MM.1S (cell line): ENCODE measurements around the gene AK9.

ENCODE experiments used
- DNase-seq: peaks from one replicate; pipeline ENCODE4 v3.0.0-alpha.2; 2015
- H2AFZ ChIP-seq: fragments of 300-600 bp; sonication (generic); 2 replicates; pipeline ENCODE4 v1.6.0; 2016; ENCODE audit warnings: antibody characterized with exemption, low read length
- H3F3A ChIP-seq: fragments of 300-600 bp; sonication (generic); 2 replicates; pipeline ENCODE4 v1.6.1; 2016; ENCODE audit warnings: mild to moderate bottlenecking, antibody characterized with exemption, low read length, moderate library complexity, mixed read lengths; ENCODE audit not compliant: insufficient read depth
- H3K27ac ChIP-seq: fragments of 300-600 bp; sonication (generic); 2 replicates; pipeline ENCODE4 v1.5.1; 2016; ENCODE audit warnings: mild to moderate bottlenecking, low read length
- H3K27me3 ChIP-seq: fragments of 300-600 bp; sonication (generic); replicated peaks from 2 replicates; pipeline ENCODE4 v1.6.0; 2016; ENCODE audit warnings: low read length; ENCODE audit not compliant: insufficient read depth
- H3K36me3 ChIP-seq: fragments of 300-600 bp; sonication (generic); replicated peaks from 2 replicates; pipeline ENCODE4 v1.6.1; 2016; ENCODE audit warnings: mild to moderate bottlenecking, low read length, mixed read lengths; ENCODE audit not compliant: insufficient read depth
- H3K4me1 ChIP-seq: fragments of 300-600 bp; sonication (generic); 2 replicates; pipeline ENCODE4 v1.6.1; 2016; ENCODE audit warnings: low read length, mixed read lengths
- H3K4me2 ChIP-seq: fragments of 300-600 bp; sonication (generic); 2 replicates; pipeline ENCODE4 v1.6.0; 2016; ENCODE audit warnings: low read depth, low read length
- H3K4me3 ChIP-seq: fragments of 300-600 bp; sonication (generic); 2 replicates; pipeline ENCODE4 v1.5.1; 2016; ENCODE audit warnings: low read length, mixed read lengths
- H3K79me2 ChIP-seq: fragments of 300-600 bp; sonication (generic); 2 replicates; pipeline ENCODE4 v1.6.1; 2016; ENCODE audit warnings: mixed run types, low read length, mixed read lengths
- H3K9ac ChIP-seq: fragments of 300-600 bp; sonication (generic); 2 replicates; pipeline ENCODE4 v1.6.1; 2016; ENCODE audit warnings: low read length, mixed read lengths
- H3K9me2 ChIP-seq: fragments of 300-600 bp; sonication (generic); replicated peaks from 2 replicates; pipeline ENCODE4 v1.6.1; 2016; ENCODE audit warnings: mild to moderate bottlenecking, low read length, mixed read lengths; ENCODE audit not compliant: insufficient read depth
- H3K9me3 ChIP-seq: fragments of 300-600 bp; sonication (generic); replicated peaks from 2 replicates; pipeline ENCODE4 v1.6.1; 2016; ENCODE audit warnings: mild to moderate bottlenecking, low read length, mixed read lengths; ENCODE audit not compliant: insufficient read depth
- H4K20me1 ChIP-seq: fragments of 300-600 bp; sonication (generic); 2 replicates; pipeline ENCODE4 v1.6.1; 2016; ENCODE audit warnings: mild to moderate bottlenecking, low read length, moderate library complexity, mixed read lengths; ENCODE audit not compliant: insufficient read depth
- EZH2 ChIP-seq: fragments of 300-600 bp; sonication (generic); optimal IDR thresholded peaks from 2 replicates; pipeline ENCODE3; 2017; ENCODE audit warnings: low read depth, mild to moderate bottlenecking, antibody characterized with exemption, low read length, mixed read lengths
- EZH2phosphoT487 ChIP-seq: fragments of 300-600 bp; sonication (generic); IDR thresholded peaks from 2 replicates; pipeline ENCODE4 v1.6.1; 2018; ENCODE audit warnings: antibody characterized with exemption, low read length
- TF ChIP-seq, protein P1 (sequence below): fragments of 300-600 bp; sonication (generic); IDR thresholded peaks from 2 replicates; pipeline ENCODE4 v1.5.1; 2016; ENCODE audit warnings: antibody characterized with exemption, low read length, mixed read lengths

Gene AK9

DNA sequence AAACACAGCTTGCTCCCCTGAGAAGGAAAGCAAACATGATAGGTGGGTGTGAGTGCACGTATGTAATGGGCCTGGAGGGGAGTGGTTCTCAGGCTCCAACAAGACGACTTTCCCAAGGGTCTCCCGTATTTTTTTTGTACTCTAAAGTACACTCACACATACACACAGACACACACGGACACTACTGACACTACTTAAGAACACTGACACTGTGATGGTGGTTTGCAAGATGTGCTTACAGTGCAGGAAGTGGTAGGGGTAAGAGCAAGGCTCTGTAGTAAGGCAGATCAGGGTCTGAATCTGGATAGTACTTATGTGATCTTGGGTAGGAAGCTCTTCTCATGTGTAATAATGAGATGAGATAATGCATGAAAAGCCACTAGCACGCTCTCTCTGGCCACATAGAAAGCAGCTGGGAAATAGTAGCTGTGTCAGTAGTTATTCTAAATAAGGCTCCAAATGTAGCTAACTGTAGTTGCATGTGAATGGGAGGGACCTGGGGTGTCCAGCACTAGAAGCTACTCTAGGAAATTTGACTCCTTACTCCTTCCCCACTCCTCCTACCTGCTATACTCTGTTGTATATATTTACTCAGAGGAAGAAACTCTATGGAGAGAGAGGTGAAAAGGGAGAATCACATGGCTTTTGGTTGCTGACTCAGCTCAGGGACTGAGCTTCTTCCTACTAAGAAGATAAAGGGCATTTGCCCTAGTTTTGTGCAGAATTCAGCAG lies 199.6 kb downstream of the AK9 start:
- H3K27me3 ChIP-seq: no peaks in the 10 kb centered on the region
- H3K4me1 ChIP-seq: peaks cover 17% of the 10 kb centered on the region
- no peak overlapping the region for H3K4me3 ChIP-seq
- DNase-seq: peak; percentile 61
- peak overlapping the region; percentile 18 for H3K4me2 ChIP-seq
- H3K9me2 ChIP-seq: no peaks in the 10 kb centered on the region
- no peaks in the 10 kb centered on the region for H3K36me3 ChIP-seq
- H3F3A ChIP-seq: 0 out of 2 replicates have a peak, but pooled peaks cover 4% of the 10 kb centered on the region
- H3K9me3 ChIP-seq: no peaks in the 10 kb centered on the region
- H3K9ac ChIP-seq: no peak overlapping the region
- peak overlapping the region; percentile 7 for H2AFZ ChIP-seq
- H3K27ac ChIP-seq: peak overlapping the region; percentile 14; the same call in 1 of the 2 replicates
- H3K79me2 ChIP-seq: no peaks in the 10 kb centered on the region
- TF ChIP-seq, protein P1, sequence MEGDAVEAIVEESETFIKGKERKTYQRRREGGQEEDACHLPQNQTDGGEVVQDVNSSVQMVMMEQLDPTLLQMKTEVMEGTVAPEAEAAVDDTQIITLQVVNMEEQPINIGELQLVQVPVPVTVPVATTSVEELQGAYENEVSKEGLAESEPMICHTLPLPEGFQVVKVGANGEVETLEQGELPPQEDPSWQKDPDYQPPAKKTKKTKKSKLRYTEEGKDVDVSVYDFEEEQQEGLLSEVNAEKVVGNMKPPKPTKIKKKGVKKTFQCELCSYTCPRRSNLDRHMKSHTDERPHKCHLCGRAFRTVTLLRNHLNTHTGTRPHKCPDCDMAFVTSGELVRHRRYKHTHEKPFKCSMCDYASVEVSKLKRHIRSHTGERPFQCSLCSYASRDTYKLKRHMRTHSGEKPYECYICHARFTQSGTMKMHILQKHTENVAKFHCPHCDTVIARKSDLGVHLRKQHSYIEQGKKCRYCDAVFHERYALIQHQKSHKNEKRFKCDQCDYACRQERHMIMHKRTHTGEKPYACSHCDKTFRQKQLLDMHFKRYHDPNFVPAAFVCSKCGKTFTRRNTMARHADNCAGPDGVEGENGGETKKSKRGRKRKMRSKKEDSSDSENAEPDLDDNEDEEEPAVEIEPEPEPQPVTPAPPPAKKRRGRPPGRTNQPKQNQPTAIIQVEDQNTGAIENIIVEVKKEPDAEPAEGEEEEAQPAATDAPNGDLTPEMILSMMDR: no peak
- TF ChIP-seq EZH2: no peak
- no peak for TF ChIP-seq EZH2phosphoT487
- no peaks in the 10 kb centered on the region for H4K20me1 ChIP-seq

DNA sequence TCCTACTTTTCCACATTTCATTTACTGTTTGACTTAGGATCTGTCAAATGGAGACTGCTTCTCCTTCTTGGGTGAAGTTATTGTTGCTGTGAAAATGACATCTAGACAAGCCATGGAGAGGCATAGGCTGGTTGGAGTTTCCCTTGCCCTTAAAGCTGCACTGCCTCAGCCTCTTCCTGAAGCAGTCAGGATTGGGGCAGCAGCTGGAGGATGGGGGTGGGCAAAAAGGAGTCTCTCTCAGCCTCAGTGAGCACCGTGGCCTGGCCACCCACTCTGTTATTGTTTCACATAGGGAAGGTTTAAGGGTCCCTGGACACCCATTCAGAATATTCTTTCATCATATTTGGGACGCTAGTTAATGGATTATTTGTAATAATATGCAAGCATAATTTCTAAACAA lies 200.3 kb downstream of the AK9 start:
- peaks cover 17% of the 10 kb centered on the region for H3K4me1 ChIP-seq
- peak overlapping the region; percentile 7; the same call in 1 of the 2 replicates for H2AFZ ChIP-seq
- no peaks in the 10 kb centered on the region for H3K79me2 ChIP-seq
- TF ChIP-seq EZH2 (no peak), EZH2phosphoT487 (no peak)
- TF ChIP-seq, protein P1: no peak
- H4K20me1 ChIP-seq: no peaks in the 10 kb centered on the region
- H3K9ac ChIP-seq: no peak overlapping the region
- H3F3A ChIP-seq: 0 out of 2 replicates have a peak, but pooled peaks cover 4% of the 10 kb centered on the region
- H3K36me3 ChIP-seq: no peaks in the 10 kb centered on the region
- no peak for DNase-seq
- no peaks in the 10 kb centered on the region for H3K9me2 ChIP-seq
- no peaks in the 10 kb centered on the region for H3K27me3 ChIP-seq
- peak overlapping the region; percentile 14; the same call in 1 of the 2 replicates for H3K27ac ChIP-seq
- no peak overlapping the region for H3K4me3 ChIP-seq
- H3K4me2 ChIP-seq: peak overlapping the region; percentile 18
- H3K9me3 ChIP-seq: no peaks in the 10 kb centered on the region

GRCh38 chr6:109488001-109488400 lies 203.0 kb downstream of the AK9 start:
- H3K79me2 ChIP-seq: no peaks in the 10 kb centered on the region
- DNase-seq: no peak
- no peaks in the 10 kb centered on the region for H4K20me1 ChIP-seq
- H3K27me3 ChIP-seq: no peaks in the 10 kb centered on the region
- peaks cover 17% of the 10 kb centered on the region for H3K4me1 ChIP-seq
- no peak overlapping the region for H3K27ac ChIP-seq
- no peak overlapping the region for H2AFZ ChIP-seq
- H3K9me2 ChIP-seq: no peaks in the 10 kb centered on the region
- TF ChIP-seq EZH2phosphoT487 (no peak), EZH2 (no peak)
- TF ChIP-seq, protein P1: no peak
- no peak overlapping the region for H3K4me3 ChIP-seq
- no peaks in the 10 kb centered on the region for H3K9me3 ChIP-seq
- H3K9ac ChIP-seq: no peak overlapping the region
- H3K4me2 ChIP-seq: no peak overlapping the region
- H3K36me3 ChIP-seq: no peaks in the 10 kb centered on the region
- 0 out of 2 replicates have a peak, but pooled peaks cover 4% of the 10 kb centered on the region for H3F3A ChIP-seq
